ENCODE results near the gene NR2F1.
"Not testable (repeated sequence)": the region's sequence is repeated elsewhere in the genome, so short reads cannot be mapped to it uniquely, and the experiment has no call there.

The NR2F1 gene

DNA sequence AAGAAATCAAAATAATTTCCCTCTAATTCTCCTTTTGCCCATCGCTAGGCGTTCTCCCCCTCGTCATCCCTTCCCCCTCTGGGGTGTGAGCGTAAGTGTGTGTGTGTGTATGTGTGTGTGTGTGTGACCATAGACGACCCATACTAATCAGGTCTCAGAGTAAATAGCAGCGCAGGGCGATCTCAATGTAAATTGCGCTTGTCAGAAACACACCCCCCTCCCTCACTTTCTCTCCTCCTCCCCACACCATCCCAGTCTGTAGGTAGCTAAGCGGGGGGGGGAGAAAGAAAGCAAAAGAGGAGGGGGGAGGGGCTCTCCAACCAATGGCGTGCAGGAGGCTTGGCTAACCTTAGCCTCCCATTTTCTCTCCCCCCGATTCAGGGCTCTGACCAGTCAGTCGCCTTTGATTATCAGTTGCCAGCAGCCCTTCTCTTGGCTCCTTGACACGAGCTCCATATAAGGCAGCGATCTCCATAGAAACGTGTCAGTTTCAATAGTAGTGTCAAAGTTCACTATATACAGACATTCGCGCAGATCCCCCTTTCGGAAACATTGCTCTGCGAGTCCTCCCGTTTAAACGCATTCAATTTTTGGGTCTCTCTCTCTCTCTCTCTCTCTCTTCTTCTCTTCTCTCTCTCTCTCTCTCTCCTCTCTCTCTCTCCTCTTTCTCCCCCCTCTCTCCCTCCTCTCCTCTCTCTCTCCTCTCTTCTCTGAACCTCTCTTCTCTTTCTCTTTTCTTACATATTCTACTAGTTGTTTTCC lies at the start of gene NR2F1:
TSS of gene NR2F1 (plus strand) at position 546 of the 762 bp plus-strand sequence. CDS start 1,802 bp downstream, outside the sequence.
- DNase-seq (ENCODE audit: low read depth in 2 of 2), result no peak

DNA sequence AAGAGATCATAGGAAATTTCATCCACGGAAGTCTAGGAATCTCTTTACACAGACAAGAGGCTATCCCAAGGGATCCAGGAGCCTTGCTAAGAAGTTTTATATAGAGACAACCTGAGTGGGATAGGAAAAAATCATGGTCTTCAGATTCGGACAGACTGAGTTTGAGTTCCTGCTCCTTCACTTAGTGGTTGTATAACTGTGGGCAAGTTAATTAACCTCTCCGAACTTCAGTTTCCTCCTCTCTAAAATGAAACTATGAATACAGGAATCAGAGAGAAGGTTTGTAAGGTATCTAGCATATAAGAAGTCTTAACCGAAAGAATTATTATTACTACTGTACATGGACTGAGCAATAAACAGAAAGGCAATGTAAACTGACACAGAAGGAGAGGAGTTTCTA lies 37.1 kb upstream of the NR2F1 start:
- DNase-seq (ENCODE audit: low read depth in 2 of 2), result no peak

DNA sequence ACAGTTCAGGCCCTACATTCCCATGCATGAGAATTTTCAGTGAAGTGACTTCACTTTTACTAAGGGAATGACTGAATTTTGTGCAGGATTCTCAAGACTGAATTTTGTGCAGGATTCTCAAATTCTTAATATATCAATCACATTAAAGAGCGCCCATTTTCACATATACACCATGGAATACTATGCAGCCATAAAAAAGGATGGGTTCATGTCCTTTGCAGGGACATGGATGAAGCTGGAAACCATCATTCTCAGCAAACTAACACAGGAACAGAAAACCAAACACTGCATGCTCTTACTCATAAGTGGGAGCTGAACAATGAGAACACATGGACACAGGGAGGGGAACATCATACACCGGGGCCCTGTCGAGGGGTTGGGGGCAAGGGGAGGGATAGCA lies 33.4 kb upstream of the NR2F1 start:
- DNase-seq (ENCODE audit: low read depth in 2 of 2), result not testable (repeated sequence)

DNA sequence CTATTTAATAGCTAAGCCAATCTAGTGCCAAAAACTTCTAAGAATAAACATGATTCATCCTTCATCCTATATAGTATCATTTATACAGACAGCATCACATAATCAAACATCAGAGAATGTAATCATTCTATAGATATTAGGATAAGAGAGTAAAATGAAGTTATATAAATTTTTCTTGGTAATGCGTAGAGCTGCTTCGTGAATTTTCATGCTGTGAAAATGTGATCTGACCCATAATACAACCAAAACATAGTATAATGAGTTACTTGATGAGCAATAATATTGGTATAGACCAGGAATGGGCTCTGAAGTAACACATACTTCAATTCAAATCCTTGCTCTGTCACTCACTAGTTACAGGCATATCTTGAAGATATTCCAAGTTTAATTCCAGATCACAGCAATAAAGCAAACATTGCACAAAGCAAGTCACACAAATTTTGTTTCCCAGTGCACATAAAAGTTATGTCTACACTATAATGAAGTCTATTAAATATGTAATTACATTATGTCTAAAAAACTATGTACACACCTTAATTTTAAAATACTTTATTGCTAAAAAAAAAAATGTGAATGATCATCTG lies 25.9 kb upstream of the NR2F1 start:
- no peak for DNase-seq (ENCODE audit: low read depth in 2 of 2)

DNA sequence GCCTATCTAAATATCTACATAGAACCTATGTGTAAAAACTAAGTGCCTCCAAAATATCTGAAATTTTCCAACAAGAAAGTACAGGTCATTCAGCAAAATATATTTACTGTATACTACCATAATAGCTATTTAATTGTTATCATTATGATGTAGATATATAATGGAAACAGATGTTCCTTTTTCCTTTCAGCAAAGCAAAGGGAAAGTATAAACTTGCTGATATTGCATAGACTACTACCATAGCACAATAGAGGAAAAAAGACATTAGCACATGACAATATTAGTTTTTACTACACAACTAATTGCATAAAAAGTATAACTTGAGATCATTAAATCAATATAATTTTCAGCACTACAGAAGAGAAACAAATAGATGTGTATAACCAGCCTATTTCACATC lies 16.9 kb upstream of the NR2F1 start:
- no peak for DNase-seq (ENCODE audit: low read depth in 2 of 2)

DNA sequence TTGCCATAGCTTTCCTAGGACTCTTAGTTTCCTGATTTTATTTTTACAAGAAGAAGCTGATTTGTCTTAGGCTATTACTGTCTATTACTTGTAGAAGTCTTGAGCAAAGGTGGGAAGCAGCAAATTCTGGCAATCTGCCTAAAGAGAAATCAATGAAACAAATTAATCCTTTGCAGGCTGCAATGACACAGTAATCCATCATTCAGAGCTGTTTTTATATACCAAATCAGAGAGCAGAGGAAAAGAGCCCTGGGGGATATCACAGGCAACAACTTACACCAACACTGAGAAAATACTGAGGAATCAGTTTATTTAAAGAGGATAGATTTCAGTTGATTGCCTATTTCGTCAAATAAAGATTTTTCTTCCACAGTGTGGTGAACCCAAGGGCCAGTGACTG lies 15.6 kb upstream of the NR2F1 start:
- DNase-seq (ENCODE audit: low read depth in 2 of 2), result no peak

DNA sequence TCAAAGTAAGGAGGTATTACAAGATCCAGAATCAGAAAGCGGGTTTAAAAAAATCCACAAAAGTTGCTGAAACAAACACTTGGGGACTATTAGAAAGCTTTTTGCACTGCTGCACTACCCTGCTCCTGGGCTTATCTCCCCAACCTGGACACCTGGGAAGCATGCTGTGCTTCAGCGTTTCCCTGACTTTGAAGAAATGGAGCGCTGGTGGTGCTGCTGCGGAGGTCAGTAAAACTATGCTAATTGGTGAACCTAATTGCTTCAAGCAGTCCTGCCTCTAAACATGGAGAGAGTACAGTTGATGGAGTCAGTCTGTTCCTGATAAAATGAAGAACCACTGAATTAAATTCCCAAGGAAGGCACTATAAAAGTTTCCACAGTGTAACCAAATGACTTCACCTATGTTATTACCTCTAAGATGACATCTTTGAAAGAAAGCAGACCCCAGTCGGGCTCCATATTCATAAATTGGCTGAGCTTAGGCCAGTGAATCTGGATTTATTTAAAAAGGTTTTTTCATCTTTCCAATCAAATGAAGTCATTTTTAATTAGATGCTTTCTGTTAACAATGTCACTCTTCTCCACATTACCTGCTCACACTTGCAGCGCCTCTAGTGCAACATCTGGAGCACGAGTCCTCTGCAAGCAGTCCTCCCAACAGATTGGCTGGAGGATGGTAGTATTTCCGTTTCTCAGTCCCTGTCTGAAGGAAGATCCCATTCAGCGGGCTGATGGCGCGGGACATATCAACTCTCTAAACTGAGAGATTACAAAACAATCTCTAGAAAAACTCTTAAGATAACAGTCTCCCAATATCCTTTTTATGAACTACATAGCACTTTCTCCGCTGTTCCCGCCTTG lies 13.5 kb upstream of the NR2F1 start:
- no peak for DNase-seq (ENCODE audit: low read depth in 2 of 2)

DNA sequence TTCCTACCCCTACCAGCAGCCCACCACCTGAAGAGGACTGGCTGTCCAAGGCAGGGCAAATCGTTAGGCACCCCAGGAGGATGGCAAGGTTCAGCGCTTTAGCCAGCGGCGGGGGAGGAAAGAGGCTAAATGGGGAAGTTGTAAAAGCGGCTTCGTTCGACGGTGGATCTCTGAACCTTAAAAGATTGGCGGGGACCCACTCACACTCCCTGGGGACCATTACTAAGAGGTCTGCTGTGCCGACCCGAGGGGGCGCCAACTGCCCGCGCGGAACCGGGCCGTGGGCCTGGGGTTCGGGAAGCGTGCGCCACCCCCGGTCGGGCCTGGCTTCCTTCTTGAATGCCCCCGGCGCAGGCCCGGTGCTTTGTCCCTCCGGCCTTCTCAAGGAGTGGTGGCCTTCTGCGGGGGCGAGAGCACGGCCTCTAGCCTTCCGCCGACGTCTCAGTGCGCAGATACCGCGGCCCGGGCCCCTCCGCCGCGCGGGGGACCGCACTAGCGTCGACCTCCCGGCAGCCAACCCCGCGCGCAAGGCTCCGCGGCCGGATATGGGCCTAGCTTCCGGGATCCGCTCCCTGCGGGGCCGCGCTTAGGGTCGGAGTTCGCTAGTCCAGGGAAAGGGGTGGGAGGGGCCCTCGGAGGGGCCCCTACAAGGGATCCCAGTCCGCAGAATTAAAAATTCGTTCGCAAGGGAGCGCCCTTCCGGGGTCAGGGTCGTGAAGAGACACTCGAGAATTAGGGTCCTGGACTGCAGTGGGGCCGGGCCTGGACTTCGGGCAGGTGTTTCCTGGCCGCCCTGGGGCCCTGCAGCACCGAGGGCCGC lies 12.5 kb upstream of the NR2F1 start:
- DNase-seq (ENCODE audit: low read depth in 2 of 2), result no peak

DNA sequence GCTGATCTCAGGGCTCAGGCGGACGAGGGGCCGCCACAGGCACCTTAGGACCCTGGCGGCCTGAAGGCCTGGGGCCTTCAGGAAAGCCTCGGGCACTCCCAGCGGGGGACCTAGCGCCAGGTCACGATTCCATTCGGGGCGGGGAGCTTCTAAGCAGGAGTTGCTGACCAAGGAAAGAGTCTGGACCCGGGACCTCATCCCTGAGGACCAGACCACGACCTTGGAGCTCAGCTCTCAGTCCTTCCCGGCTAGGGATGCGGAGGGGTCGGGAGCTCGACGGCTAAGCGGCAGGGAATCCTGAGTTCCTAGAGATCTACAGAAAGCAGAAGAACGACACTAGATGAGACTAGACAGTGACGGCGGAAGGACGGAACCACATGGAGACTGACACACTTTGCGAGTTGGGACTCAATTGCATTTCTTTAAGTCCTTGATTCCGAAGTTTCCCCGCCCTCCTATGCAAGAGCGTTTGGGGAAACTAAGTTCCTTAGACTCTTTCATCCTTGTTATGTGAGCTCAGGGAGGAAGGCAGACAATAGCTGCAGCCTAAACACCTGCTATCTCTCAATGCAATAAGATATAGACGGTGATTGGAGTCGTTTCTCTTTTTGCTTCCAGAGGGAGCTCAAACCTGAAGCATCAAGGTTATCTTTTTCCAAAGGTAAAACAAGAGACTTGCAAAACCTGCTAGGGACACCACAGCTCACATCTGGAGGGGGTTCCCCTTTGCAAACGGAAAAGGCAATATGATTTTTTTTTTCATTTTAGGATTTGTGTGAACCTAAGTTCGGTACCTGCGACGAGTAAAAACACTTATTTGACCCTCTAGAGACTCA lies 11.7 kb upstream of the NR2F1 start:
- no peak for DNase-seq (ENCODE audit: low read depth in 2 of 2)

DNA sequence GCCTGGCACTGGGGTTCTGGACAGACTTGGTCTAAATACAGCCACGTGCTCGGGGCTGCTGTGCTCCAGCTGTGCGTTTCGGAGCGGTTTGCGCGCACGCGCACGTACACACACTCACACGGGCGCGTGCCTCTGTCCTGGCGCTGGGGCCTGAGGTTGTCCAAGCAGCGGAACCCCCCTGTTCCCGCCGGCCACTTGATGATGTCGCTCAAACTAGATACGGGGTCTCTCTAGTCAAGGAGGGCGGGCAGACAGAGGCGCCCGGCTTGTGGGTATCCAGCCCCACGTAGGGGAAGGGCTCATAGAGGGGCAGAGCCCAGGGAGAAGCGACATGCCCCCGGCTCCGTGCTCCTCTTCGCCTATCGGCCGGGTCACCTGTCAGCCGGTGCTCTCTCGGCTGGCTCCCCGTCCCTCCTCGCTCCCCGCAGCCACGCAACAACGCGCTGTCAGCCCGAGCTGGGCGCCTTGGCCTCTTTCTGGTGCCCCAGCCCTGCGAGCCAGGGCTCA lies 10.9 kb upstream of the NR2F1 start:
- DNase-seq (ENCODE audit: low read depth in 2 of 2), result no peak

DNA sequence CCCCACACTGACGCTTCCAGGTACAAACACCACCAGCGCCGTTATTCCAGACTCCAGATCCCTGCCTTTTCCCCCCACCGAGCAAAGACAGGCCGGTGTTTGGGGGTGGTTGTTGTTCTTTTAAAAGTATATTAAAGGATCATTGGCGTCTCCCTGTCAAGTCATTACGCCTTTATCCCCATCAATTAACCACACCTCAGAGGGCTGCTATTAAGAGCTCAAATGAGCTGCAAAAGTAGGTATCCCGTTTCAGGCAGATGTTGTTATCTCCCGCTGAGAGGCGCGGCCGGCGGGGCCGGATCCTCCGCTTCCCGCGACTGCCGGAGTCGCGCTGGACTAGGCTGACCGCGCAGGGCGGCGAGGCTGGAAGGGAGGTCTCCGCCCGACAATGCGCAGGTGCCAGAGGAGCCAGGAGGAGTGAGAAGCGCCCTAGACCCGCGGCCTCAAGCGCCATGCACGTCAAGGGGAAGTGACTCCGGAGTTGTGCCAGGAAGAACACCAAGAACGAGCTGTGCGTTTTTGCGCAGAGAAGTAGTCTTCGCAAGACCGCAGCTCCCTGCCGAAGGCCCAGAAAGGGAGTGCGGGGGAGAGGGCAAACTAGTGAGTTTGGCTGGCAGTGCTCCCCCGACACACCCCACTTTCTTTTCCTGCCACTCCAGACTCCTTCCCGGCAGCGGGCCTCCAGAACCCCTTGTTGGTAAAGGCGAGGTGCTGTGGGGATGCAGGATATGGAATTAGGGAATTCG lies 10.2 kb upstream of the NR2F1 start:
- no peak for DNase-seq (ENCODE audit: low read depth in 2 of 2)

DNA sequence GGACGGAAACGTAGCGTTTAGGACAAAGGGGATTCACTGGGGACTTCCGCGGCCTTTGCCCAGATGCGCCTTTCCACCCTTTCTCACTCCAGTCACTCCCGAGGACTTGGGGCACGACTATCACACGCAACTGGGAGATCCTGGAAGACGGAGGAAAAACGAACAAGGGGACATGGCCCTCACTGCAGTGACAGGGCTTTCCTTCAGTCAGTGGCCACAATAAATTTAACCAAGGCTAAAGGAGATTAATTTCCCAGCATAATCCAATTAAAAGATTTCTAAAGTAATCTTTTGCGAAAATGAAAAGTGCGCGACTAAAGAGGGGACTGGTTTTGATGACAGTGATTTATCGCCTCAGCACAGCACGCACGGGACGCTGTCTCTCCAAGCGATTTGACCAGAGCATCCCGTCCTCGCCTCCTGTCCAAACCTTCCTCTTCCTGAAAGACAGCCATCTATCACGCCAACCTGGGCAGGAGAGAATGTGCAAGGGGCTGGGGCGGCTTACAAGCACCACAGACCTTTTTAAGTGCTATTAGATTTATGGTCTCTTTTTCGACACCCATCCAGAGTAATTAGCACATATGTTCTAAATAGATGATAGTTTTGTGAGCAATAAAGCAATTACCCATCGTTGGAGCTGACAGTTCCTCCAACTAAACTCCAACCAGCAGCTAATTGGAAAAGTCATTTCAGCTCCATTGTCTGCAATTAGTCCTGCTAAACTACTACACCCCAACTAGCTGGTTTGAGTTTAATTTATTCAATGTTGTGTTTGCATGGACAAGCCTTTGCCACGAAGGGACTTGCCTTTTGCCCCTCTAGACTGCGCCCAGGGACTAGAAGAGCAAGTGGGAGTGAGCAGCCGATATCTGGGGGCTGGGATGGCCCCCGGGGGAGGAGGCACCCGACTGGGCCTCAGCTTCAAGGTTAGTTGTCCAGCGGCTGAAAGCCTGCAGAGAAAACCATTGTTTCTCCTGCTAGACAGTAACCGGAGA lies 9.4 kb upstream of the NR2F1 start:
- no peak for DNase-seq (ENCODE audit: low read depth in 2 of 2)

DNA sequence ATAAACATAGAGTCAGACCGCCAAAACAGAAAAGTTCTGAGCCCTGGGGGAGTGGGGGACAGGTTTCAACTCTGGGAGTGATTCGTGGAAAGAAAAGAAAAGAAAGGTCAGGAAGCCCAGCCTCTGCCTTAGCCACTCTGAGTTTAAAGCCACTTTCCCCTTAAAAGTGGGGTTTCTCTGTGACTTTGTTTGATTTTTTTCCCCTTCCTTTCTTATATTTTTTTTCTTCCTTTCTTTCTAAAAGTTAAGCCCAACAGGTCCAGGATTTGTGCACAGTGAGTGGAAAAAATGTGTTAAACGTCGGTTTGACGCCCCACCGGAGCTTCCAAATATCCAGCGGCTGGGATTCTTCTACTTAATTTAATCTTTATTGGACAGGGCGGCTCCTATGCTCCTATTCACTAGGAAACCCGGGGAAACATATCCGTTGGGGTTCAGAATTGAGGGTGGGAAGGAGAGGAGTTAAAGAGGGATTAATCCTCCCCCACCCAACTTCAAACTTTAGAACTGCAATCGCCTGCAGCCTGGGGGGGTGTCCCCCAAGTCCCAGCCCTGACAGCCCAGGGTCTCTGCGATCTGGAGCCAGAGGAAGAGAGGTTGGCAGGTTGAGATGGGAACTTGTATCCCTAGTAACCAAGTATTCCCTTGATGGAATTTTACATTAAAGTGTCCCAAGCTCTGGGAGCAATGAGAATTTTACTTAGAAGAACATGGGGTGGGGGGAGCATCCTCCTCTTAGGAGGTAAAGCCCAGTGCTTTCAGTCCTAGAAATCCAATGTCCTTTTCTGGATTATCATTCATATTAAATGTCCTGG lies 8.3 kb upstream of the NR2F1 start:
- no peak for DNase-seq (ENCODE audit: low read depth in 2 of 2)

DNA sequence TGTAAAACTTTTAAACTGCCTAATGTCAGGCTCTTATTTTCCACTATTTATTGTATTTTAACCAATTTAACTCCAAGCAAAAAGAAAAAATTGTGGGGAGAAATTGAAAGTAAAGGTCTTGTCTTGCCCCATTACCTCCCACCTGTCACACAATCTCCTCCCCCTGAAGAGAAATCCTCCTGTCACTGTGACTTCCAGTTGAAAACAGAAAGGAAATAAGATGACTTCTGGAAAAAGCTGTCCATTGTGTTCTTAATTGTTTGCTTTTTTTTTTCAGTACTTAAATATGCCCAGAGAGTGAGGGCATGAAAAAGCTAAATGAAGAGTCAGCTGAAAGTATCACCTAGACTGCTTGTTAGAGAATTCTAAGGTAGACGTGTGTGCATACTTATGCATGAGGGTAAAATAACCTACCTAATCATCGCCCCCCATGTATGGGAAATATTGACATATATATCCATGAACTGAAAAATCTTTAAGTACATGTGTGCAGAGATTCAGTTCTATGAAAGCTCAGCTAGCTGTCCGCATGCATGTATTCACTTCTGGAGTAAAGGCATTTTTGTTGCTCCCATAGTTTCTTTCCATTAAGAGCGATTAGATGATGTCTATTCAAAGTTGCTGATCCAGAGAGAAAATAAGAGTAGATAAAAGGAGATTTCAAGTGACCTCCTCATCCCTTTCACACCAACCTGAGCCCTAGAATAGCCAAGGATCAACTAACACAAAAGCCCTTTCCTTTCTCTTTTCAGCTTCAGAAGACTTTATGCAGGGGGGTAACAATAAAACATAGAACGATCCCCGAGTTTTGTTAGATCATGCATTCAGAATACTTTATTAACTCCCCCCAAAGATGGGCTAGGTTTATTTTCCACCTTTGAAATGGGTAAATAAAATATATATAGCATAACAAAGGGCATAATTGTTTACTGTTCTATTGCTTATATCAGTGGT lies 7.3 kb upstream of the NR2F1 start:
- DNase-seq (ENCODE audit: low read depth in 2 of 2), result no peak

DNA sequence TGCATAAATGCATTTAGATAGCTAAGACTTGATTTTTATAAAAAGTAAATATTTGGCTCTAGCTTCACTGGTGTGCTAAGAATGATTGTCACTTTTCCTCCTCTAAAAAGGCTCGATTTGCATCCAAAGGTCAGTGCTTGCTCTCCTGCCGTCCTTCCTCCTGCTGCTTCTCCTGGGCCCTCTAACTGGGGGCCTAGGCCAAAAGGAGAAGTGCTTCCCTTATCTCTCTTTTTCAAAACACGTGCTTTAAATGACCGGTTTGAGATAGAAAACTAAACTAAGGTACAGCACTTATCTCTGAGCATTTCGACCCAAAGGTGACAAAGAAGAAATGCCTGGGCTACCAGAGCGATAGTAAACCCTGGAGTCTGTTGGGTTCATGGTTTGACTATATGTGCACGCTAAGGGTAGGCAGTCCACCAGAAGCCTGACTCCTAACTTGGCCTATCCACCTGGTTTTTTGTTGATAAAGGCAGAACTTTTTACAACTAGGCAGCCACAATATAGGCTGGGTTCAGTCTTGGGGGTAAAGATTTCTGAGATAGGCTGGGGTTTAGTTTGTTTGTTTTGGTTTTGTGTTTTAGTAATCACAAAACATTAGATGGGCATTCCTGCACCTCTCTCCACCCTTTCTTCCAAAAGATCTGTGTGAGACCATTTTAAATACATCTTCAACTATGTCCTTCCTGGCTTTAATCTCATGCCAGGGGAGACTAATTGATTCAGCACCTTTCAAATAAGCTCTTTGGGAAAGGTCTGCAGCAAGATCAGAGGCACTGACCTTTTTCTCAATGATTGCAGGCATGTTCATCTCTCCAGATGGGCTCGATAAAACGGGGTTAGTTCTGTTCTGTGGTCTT lies 5.8 kb upstream of the NR2F1 start:
- no peak for DNase-seq (ENCODE audit: low read depth in 2 of 2)

Measured in stimulated activated CD8-positive, alpha-beta memory T cell treated with anti-CD3 and anti-CD28 coated beads, Interleukin-2, amount 100 ng/mL, for 1 hour (primary cell).